ENCODE measurements around the gene DRGX. TPM values are rescaled to one million over a fixed set of nuclear protein-coding genes. Genes with fewer than 3 reads are reported as not detected.
A peak's percentile ranks its signal among the peaks of the same experiment; 100 is the strongest.

The DRGX gene
- total RNA-seq (2014; rRNA removed; shearing (Covaris generic)) (not detected in 2 replicates), polyA plus RNA-seq (2016; fragmentation: Nextera tagmentation; extraction: Ambion mirVana) (0.09 and 0.20 TPM in 2 replicates)

DNA sequence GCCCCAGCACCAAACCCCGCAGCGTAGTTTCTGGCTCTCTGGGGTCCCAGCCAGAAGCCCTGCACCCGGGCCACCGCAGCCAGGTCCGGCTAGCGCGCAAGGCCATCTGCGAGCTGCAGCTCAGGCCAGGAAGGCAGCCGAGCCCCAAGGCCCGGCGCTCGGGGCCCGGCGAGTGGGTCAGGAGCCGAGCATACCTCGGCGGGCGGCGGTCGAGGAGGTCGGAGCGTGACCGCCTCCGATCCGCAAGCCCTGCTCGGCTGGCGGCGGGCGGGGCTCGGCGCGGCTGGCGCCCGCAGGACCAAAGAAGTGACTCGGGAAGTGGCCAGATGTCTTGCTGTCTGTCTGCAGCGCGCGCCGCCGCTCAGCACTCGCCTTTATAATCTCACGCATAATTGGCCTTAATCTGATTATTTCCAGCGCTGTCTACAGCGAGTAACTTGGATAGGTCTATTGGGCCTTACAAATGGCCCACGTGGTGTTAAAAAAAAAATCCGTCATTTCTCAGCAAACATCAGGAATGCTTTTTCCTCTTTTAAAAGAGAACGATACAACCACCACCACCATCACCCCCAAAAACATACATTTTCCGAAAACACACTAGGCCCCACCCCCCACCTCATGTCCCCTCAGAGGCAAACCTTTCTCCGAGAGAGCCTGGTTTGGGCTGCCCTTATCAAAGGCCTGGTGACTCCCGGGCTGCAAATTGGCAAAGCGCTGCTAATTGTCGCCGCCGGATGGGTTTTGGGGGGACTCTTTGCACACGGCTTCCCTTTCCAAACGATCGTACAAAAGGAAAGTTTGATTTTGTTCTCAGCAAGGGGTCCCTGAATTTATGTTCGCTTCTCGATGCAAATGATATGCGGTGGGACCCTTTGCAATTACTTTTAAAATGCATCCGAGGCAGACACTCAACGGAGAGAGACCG is at the start of gene DRGX:
Gene DRGX (minus strand): TSS at position 349 of the 925 bp plus-strand sequence. CDS start 649 bp downstream, outside the sequence.
- in situ Hi-C loops (cut with MboI), result no loop called here
- no peak within 1 kb of the TSS for H3K4me3 ChIP-seq
- no peaks in the 10 kb centered on the region for H3K79me2 ChIP-seq (ENCODE audit: insufficient read depth)
- no peak within 1 kb of the TSS for H3K9ac ChIP-seq
- no peaks in the 10 kb centered on the region for H3K4me1 ChIP-seq (ENCODE audit: insufficient read depth)
- H3K9me2 ChIP-seq (ENCODE audit: insufficient read depth), result no peaks in the 10 kb centered on the region
- H4K20me1 ChIP-seq (ENCODE audit: insufficient read depth), result no peaks in the 10 kb centered on the region
- no peaks in the 10 kb centered on the region for H3K36me3 ChIP-seq (ENCODE audit: low read depth)
- 6 to 11% methylated on average over 52 to 57 of the region's 63 CpGs for WGBS, 2 experiments (ENCODE audit: low coverage in 1 of 2, low lambda C conversion rate in 2 of 2, missing lambda C conversion rate in 2 of 2)
- no peak within 1 kb of the TSS for H3K4me2 ChIP-seq (ENCODE audit: unreplicated experiment)
- H3F3A ChIP-seq (ENCODE audit: insufficient read depth), result no peaks in the 10 kb centered on the region
- peak; percentile 19 for DNase-seq
- peaks cover 99% of the 10 kb centered on the region for H3K27me3 ChIP-seq (replicated peaks; ENCODE audit: insufficient read depth)
- H3K9me3 ChIP-seq (ENCODE audit: low read depth), result no peaks in the 10 kb centered on the region
- no peak within 1 kb of the TSS for H3K27ac ChIP-seq
- peak; percentile 6 for TF ChIP-seq EZH2 (IDR thresholded peaks at IDR 0.05; ENCODE audit: insufficient read depth, poor library complexity, severe bottlenecking)
- TF ChIP-seq EZH2phosphoT487 (IDR thresholded peaks at IDR 0.05; ENCODE audit: insufficient read depth, low read depth), result 0 out of 2 replicates have a peak, but pooled peaks have one; percentile 7
- no peak within 1 kb of the TSS for H2AFZ ChIP-seq

DNA sequence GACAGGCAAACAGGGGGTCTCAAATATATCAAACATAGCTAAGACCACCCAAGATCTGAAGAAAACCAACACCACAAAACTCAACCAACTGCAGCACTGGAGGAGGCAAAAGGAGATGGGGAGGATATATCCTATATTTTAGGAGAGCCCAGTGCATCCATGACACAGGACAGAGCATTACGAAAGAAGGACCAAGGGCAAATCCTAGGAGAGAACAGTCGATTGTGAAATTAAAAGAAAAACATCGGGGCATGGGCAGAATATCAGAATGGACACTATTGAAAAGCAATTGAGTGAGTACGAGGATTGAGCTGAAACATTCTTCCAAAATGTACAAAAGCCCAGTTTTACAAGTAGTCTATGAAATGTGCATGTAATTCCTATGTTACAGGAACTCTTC is 48.5 kb upstream of the DRGX start:
- Histone ChIP-seq H3K4me1 (ENCODE audit: insufficient read depth) (no peaks in the 10 kb centered on the region), H3K36me3 (ENCODE audit: low read depth) (peaks cover 13% of the 10 kb centered on the region), H3K27ac (no peak overlapping the region), H3K9ac (no peak overlapping the region), H3F3A (ENCODE audit: insufficient read depth) (peaks cover 20% of the 10 kb centered on the region), H3K4me3 (no peak overlapping the region), H3K79me2 (ENCODE audit: insufficient read depth) (no peaks in the 10 kb centered on the region), H3K9me2 (ENCODE audit: insufficient read depth) (no peaks in the 10 kb centered on the region), H2AFZ (no peak overlapping the region), H3K4me2 (ENCODE audit: unreplicated experiment) (no peak overlapping the region), H3K27me3 (replicated peaks; ENCODE audit: insufficient read depth) (no peaks in the 10 kb centered on the region), H3K9me3 (ENCODE audit: low read depth) (no peaks in the 10 kb centered on the region), H4K20me1 (ENCODE audit: insufficient read depth) (no peaks in the 10 kb centered on the region)
- no peak for DNase-seq
- TF ChIP-seq EZH2 (IDR thresholded peaks at IDR 0.05; ENCODE audit: insufficient read depth, poor library complexity, severe bottlenecking), result no peak
- TF ChIP-seq EZH2phosphoT487 (IDR thresholded peaks at IDR 0.05; ENCODE audit: insufficient read depth, low read depth), result no peak
- in situ Hi-C loops (cut with MboI), result no loop called here
- WGBS, 2 experiments (ENCODE audit: low coverage in 1 of 2, low lambda C conversion rate in 2 of 2, missing lambda C conversion rate in 2 of 2), result 64 to 69% methylated on average over 4 of the region's 4 CpGs

DNA sequence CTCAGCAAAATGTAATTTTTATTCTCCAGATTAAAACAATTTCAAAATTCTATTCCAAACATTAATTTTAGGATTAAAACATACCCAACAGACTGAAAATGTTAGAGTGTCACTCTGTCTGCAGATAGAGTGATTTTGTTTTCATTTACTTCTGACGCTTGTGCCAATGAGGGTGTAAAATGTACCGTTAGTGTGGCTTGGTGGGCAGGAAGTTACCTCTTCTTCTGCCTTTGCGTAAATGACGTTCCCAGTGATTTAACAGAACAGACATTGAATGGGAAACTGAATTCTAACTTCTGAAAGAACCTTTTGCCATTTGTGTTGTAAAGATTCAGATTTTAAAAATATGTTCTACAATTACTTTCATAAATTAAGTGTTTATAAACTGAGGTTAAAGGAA is 47.0 kb upstream of the DRGX start:
- H3K9me2 ChIP-seq (ENCODE audit: insufficient read depth), result no peaks in the 10 kb centered on the region
- H2AFZ ChIP-seq, result no peak overlapping the region
- H4K20me1 ChIP-seq (ENCODE audit: insufficient read depth), result no peaks in the 10 kb centered on the region
- WGBS, 2 experiments (ENCODE audit: low coverage in 1 of 2, low lambda C conversion rate in 2 of 2, missing lambda C conversion rate in 2 of 2), result 95 to 97% methylated on average over 4 of the region's 4 CpGs
- no peaks in the 10 kb centered on the region for H3K79me2 ChIP-seq (ENCODE audit: insufficient read depth)
- peaks cover 5% of the 10 kb centered on the region for H3F3A ChIP-seq (ENCODE audit: insufficient read depth)
- no peak overlapping the region for H3K4me2 ChIP-seq (ENCODE audit: unreplicated experiment)
- H3K4me3 ChIP-seq, result no peak overlapping the region
- TF ChIP-seq EZH2 (IDR thresholded peaks at IDR 0.05; ENCODE audit: insufficient read depth, poor library complexity, severe bottlenecking) (no peak), EZH2phosphoT487 (IDR thresholded peaks at IDR 0.05; ENCODE audit: insufficient read depth, low read depth) (no peak)
- H3K27ac ChIP-seq, result no peak overlapping the region
- no peak overlapping the region for H3K9ac ChIP-seq
- H3K36me3 ChIP-seq (ENCODE audit: low read depth), result peaks cover 6% of the 10 kb centered on the region
- DNase-seq, result no peak
- in situ Hi-C loops (cut with MboI), result no loop called here
- no peaks in the 10 kb centered on the region for H3K9me3 ChIP-seq (ENCODE audit: low read depth)
- no peaks in the 10 kb centered on the region for H3K27me3 ChIP-seq (replicated peaks; ENCODE audit: insufficient read depth)
- no peaks in the 10 kb centered on the region for H3K4me1 ChIP-seq (ENCODE audit: insufficient read depth)

DNA sequence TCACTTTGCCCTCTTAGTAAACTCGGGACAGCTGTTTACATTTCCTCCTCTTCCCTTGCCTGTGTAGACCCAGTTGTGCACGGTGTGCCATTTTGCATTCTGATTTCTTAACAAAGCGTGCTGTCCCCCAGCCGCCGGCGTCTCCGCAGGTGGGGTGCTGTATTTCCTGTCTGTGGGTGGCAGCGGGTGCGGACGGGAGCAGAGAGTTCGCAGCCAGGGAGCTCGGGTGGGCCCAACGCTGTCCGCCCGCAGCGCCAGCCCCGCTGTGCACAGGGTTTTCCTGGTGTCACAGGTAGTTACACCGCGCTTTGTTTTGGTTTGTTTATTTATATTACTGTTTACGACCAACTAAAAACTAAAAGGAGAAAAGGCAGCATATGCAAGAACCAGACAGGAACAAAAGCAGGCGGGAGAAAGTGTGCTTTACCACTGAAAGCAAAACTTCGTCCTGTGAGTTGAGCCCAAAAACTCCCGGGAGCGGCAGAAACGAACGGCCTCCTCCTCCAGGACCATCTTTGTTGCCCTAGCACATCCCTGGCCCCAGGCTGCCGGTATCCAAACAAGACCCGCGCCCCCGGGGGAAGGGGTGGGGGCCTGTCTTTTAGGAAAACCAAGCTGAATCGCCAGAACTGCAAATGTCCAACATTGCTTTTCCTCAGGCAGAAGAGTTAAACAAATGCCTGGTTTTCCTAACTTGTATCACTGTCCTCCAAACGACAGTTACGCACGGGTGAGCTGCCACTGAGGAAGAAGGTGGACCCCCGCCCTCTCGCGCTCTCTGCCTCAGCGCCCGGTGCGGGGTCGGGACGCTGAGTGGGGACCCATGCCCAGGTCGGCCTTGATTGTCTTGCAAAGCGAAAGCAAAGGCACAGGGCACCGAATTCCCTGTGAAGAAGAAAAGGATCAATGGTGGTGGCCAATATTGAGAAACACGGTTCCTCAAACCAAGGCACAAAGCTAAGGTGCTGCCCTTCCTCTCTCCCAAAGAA is 45.9 kb upstream of the DRGX start:
- H3K79me2 ChIP-seq (ENCODE audit: insufficient read depth), result no peaks in the 10 kb centered on the region
- H3K4me2 ChIP-seq (ENCODE audit: unreplicated experiment), result no peak overlapping the region
- no peaks in the 10 kb centered on the region for H3K4me1 ChIP-seq (ENCODE audit: insufficient read depth)
- peaks cover 5% of the 10 kb centered on the region for H3K36me3 ChIP-seq (ENCODE audit: low read depth)
- no peak overlapping the region for H2AFZ ChIP-seq
- no peaks in the 10 kb centered on the region for H3K9me2 ChIP-seq (ENCODE audit: insufficient read depth)
- no peak overlapping the region for H3K27ac ChIP-seq
- DNase-seq, result no peak
- TF ChIP-seq EZH2 (IDR thresholded peaks at IDR 0.05; ENCODE audit: insufficient read depth, poor library complexity, severe bottlenecking), result no peak
- no peak for TF ChIP-seq EZH2phosphoT487 (IDR thresholded peaks at IDR 0.05; ENCODE audit: insufficient read depth, low read depth)
- 63 to 65% methylated on average over 46 of the region's 46 CpGs for WGBS, 2 experiments (ENCODE audit: low coverage in 1 of 2, low lambda C conversion rate in 2 of 2, missing lambda C conversion rate in 2 of 2)
- no peaks in the 10 kb centered on the region for H3K27me3 ChIP-seq (replicated peaks; ENCODE audit: insufficient read depth)
- in situ Hi-C loops (cut with MboI), result no loop called here
- H3K9me3 ChIP-seq (ENCODE audit: low read depth), result no peaks in the 10 kb centered on the region
- no peak overlapping the region for H3K9ac ChIP-seq
- peaks cover 2% of the 10 kb centered on the region for H3F3A ChIP-seq (ENCODE audit: insufficient read depth)
- no peak overlapping the region for H3K4me3 ChIP-seq
- no peaks in the 10 kb centered on the region for H4K20me1 ChIP-seq (ENCODE audit: insufficient read depth)

All from GM23248 (cell line).